22Rv1 (cell line): ENCODE measurements around the gene MGAT5B.

Experiments
- CTCF ChIP-seq: fragments of 450-650 bp; IDR thresholded peaks from 2 replicates; pipeline ENCODE4 v1.5.1; 2017; ENCODE audit warnings: mild to moderate bottlenecking
- ZFX ChIP-seq: fragments of 450-650 bp; IDR thresholded peaks from 2 replicates; pipeline ENCODE4 v1.6.1; 2017; ENCODE audit warnings: antibody characterized with exemption, borderline replicate concordance

GRCh38 chr17:76887802-76888201 lies 19.6 kb downstream of the MGAT5B start:
- TF ChIP-seq CTCF (peak; percentile 26), ZFX (no peak)
